ENCODE measurements around the gene TMC3.
"Not testable (repeated sequence)": the region's sequence is repeated elsewhere in the genome, so short reads cannot be mapped to it uniquely, and the experiment has no call there.

The TMC3 gene

GRCh38 chr15:81384891-81385720 is 11.1 kb upstream of the TMC3 start:
- no peak for DNase-seq

GRCh38 chr15:81381720-81382119 is 7.7 kb upstream of the TMC3 start:
- DNase-seq, result no peak

- no peak for DNase-seq
These were observed 6.7 kb upstream of the TMC3 start for GRCh38 chr15:81380668-81381067.

- DNase-seq, result no peak
These were observed 6.2 kb upstream of the TMC3 start for GRCh38 chr15:81380203-81380602.

- DNase-seq, result no peak
These were observed 5.3 kb upstream of the TMC3 start for GRCh38 chr15:81379269-81379668.

GRCh38 chr15:81378443-81378842 is 4.4 kb upstream of the TMC3 start:
- no peak for DNase-seq

- DNase-seq, result no peak
These were observed 3.9 kb upstream of the TMC3 start for GRCh38 chr15:81377871-81378270.

- DNase-seq, result no peak
These were observed 2.2 kb upstream of the TMC3 start for GRCh38 chr15:81376231-81376630.

GRCh38 chr15:81375461-81375860 is 1.4 kb upstream of the TMC3 start:
- DNase-seq, result no peak

- DNase-seq, result no peak
These were observed 837 bp downstream of the TMC3 start for GRCh38 chr15:81373176-81373575.

- no peak for DNase-seq
These were observed 1.4 kb downstream of the TMC3 start for GRCh38 chr15:81372575-81372974.

- DNase-seq, result no peak
These were observed 10.1 kb downstream of the TMC3 start for GRCh38 chr15:81363718-81364500.

- no peak for DNase-seq
These were observed 10.7 kb downstream of the TMC3 start for GRCh38 chr15:81363276-81363675.

GRCh38 chr15:81362790-81363189 is 11.2 kb downstream of the TMC3 start:
- no peak for DNase-seq

- DNase-seq, result no peak
These were observed 12.1 kb downstream of the TMC3 start for GRCh38 chr15:81361891-81362290.

- no peak for DNase-seq
These were observed 13.5 kb downstream of the TMC3 start for GRCh38 chr15:81360491-81360890.

- DNase-seq, result no peak
These were observed 15.8 kb downstream of the TMC3 start for GRCh38 chr15:81358248-81358647.

GRCh38 chr15:81357180-81357686 is 16.8 kb downstream of the TMC3 start:
- no peak for DNase-seq

GRCh38 chr15:81356252-81356651 is 17.8 kb downstream of the TMC3 start:
- no peak for DNase-seq

- no peak for DNase-seq
These were observed 22.4 kb downstream of the TMC3 start for GRCh38 chr15:81351651-81352050.

GRCh38 chr15:81349271-81349670 is 24.7 kb downstream of the TMC3 start:
- no peak for DNase-seq

GRCh38 chr15:81348691-81349090 is 25.3 kb downstream of the TMC3 start:
- not testable (repeated sequence) for DNase-seq

- no peak for DNase-seq
These were observed 26.1 kb downstream of the TMC3 start for GRCh38 chr15:81347910-81348309.

- DNase-seq, result no peak
These were observed 27.4 kb downstream of the TMC3 start for GRCh38 chr15:81346611-81347010.

All from SHP77 treated with DMSO at 0.1 percent for 48 hours (cell line).